Measurements from ENCODE around the gene SYNGR1.

SYNGR1 gene

GRCh38 chr22:39426380-39427043, 76.7 kb downstream of the SYNGR1 start:
- Histone ChIP-seq H3K27me3 (no peaks in the 10 kb centered on the region), H3K4me3 (ENCODE audit: low read depth in 1 of 2, low read length in 1 of 2) (no peak overlapping the region), H3K4me1 (ENCODE audit: control insufficient read depth in 1 of 2, insufficient read depth in 1 of 2, low read depth in 1 of 2, low read length in 1 of 2) (no peaks in the 10 kb centered on the region), H3K27ac (no peak overlapping the region), H3K9me3 (no peaks in the 10 kb centered on the region), H3K36me3 (peaks cover 89% of the 10 kb centered on the region)
- TF ChIP-seq CTCF (IDR thresholded peaks at IDR 0.05) = no peak

GRCh38 chr22:39427751-39428596, 78.2 kb downstream of the SYNGR1 start:
- no peak for TF ChIP-seq CTCF (IDR thresholded peaks at IDR 0.05)
- H3K27me3 ChIP-seq = no peaks in the 10 kb centered on the region
- H3K4me3 ChIP-seq (ENCODE audit: low read depth in 1 of 2, low read length in 1 of 2) = no peak overlapping the region
- H3K9me3 ChIP-seq = no peaks in the 10 kb centered on the region
- H3K27ac ChIP-seq = no peak overlapping the region
- H3K36me3 ChIP-seq = peaks cover 90% of the 10 kb centered on the region
- H3K4me1 ChIP-seq (ENCODE audit: control insufficient read depth in 1 of 2, insufficient read depth in 1 of 2, low read depth in 1 of 2, low read length in 1 of 2) = no peaks in the 10 kb centered on the region

GRCh38 chr22:39428597-39429071, 78.8 kb downstream of the SYNGR1 start:
- H3K4me3 ChIP-seq (ENCODE audit: low read depth in 1 of 2, low read length in 1 of 2) = no peak overlapping the region
- peaks cover 90% of the 10 kb centered on the region for H3K36me3 ChIP-seq
- TF ChIP-seq CTCF (IDR thresholded peaks at IDR 0.05) = no peak
- no peak overlapping the region for H3K27ac ChIP-seq
- H3K9me3 ChIP-seq = no peaks in the 10 kb centered on the region
- no peaks in the 10 kb centered on the region for H3K27me3 ChIP-seq
- no peaks in the 10 kb centered on the region for H3K4me1 ChIP-seq (ENCODE audit: control insufficient read depth in 1 of 2, insufficient read depth in 1 of 2, low read depth in 1 of 2, low read length in 1 of 2)

GRCh38 chr22:39429186-39429585, 79.4 kb downstream of the SYNGR1 start:
- no peaks in the 10 kb centered on the region for H3K27me3 ChIP-seq
- no peak overlapping the region for H3K27ac ChIP-seq
- no peak for TF ChIP-seq CTCF (IDR thresholded peaks at IDR 0.05)
- H3K4me3 ChIP-seq (ENCODE audit: low read depth in 1 of 2, low read length in 1 of 2) = no peak overlapping the region
- no peaks in the 10 kb centered on the region for H3K4me1 ChIP-seq (ENCODE audit: control insufficient read depth in 1 of 2, insufficient read depth in 1 of 2, low read depth in 1 of 2, low read length in 1 of 2)
- peaks cover 90% of the 10 kb centered on the region for H3K36me3 ChIP-seq
- no peaks in the 10 kb centered on the region for H3K9me3 ChIP-seq

- Histone ChIP-seq H3K36me3 (peaks cover 90% of the 10 kb centered on the region), H3K9me3 (no peaks in the 10 kb centered on the region), H3K27me3 (no peaks in the 10 kb centered on the region), H3K27ac (no peak overlapping the region), H3K4me3 (ENCODE audit: low read depth in 1 of 2, low read length in 1 of 2) (no peak overlapping the region), H3K4me1 (ENCODE audit: control insufficient read depth in 1 of 2, insufficient read depth in 1 of 2, low read depth in 1 of 2, low read length in 1 of 2) (no peaks in the 10 kb centered on the region)
- no peak for TF ChIP-seq CTCF (IDR thresholded peaks at IDR 0.05)
Measured at GRCh38 chr22:39429916-39430575, 80.3 kb downstream of the SYNGR1 start.
